K562 (cell line): ENCODE measurements around the gene MYB.

Source experiments
- CTCF ChIP-seq, 3 experiments: IDR thresholded peaks in 2 of 3; conservative IDR thresholded peaks in 1 of 3; 2 replicates each; pipeline ENCODE4 v1.5.1; 2011 to 2012; ENCODE audit warnings: low read length in 3 of 3, mild to moderate bottlenecking in 3 of 3, control low read depth in 2 of 3, improper control_type of control experiment in 1 of 3, inconsistent platforms in 1 of 3, low read depth in 1 of 3, mixed read lengths in 1 of 3, moderate library complexity in 1 of 3; ENCODE audit not compliant: insufficient read depth in 2 of 3
- ELF1 ChIP-seq: fragments of 200-800 bp; sonication (Bioruptor generic); IDR thresholded peaks from 2 replicates; pipeline ENCODE4 v1.6.1; 2016; ENCODE audit warnings: missing genetic modification characterization, missing compliant biosample characterization
- PHF8 ChIP-seq: fragments of 200-600 bp; sonication (generic); IDR thresholded peaks from 2 replicates; pipeline ENCODE4 v1.6.1; 2012; ENCODE audit warnings: mixed run types, mild to moderate bottlenecking, inconsistent platforms, low read length, moderate library complexity, borderline replicate concordance
- TOE1 ChIP-seq, 2 experiments: fragments of 450-650 bp in 1 of 2; sonication (generic) in 1 of 2; formaldehyde crosslinking in 1 of 2; IDR thresholded peaks; 2 replicates each; pipeline versions ENCODE4 v1.7.1 to v1.8.0; 2016 to 2022; ENCODE audit warnings: borderline replicate concordance in 2 of 2, mild to moderate bottlenecking in 2 of 2, antibody characterized with exemption in 1 of 2, inconsistent platforms in 1 of 2, low read depth in 1 of 2, missing genetic modification reagents in 1 of 2, moderate library complexity in 1 of 2
- ZNF354B ChIP-seq: fragments of 250-450 bp; sonication (Bioruptor Pico); IDR thresholded peaks from 2 replicates; pipeline ENCODE4 v1.4.0; 2020
- ZZZ3 ChIP-seq: fragments of 450-650 bp; IDR thresholded peaks from 2 replicates; pipeline ENCODE4 v1.6.1; 2016; ENCODE audit warnings: antibody characterized with exemption, mild to moderate bottlenecking, moderate library complexity
- TF ChIP-seq, protein P1 (sequence below), 2 experiments: IDR thresholded peaks; 2 replicates each; pipeline ENCODE4 v1.6.1; 2011; ENCODE audit warnings: borderline replicate concordance in 1 of 2, control low read depth in 1 of 2, low read depth in 1 of 2, low read length in 1 of 2, mild to moderate bottlenecking in 1 of 2, mixed read lengths in 1 of 2, moderate library complexity in 1 of 2; ENCODE audit not compliant: insufficient read depth in 1 of 2, insufficient read length in 1 of 2, poor library complexity in 1 of 2, severe bottlenecking in 1 of 2; ENCODE audit errors: extremely low read depth in 1 of 2

- TF ChIP-seq ZNF354B = no peak
- TF ChIP-seq PHF8 = no peak
- no peak for TF ChIP-seq ELF1
- no peak for TF ChIP-seq ZZZ3
- TF ChIP-seq, protein P1, sequence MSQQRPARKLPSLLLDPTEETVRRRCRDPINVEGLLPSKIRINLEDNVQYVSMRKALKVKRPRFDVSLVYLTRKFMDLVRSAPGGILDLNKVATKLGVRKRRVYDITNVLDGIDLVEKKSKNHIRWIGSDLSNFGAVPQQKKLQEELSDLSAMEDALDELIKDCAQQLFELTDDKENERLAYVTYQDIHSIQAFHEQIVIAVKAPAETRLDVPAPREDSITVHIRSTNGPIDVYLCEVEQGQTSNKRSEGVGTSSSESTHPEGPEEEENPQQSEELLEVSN (IDR thresholded peaks at IDR 0.05; ENCODE audit: borderline replicate concordance in 1 of 2, extremely low read depth in 1 of 2, insufficient read depth in 1 of 2, insufficient read length in 1 of 2, low read depth in 1 of 2, low read length in 1 of 2, poor library complexity in 1 of 2, severe bottlenecking in 1 of 2) = no peak
- no peak for TF ChIP-seq CTCF (IDR thresholded peaks at IDR 0.05 in 2 of 3, conservative IDR thresholded peaks at IDR 0.05 in 1 of 3; ENCODE audit: insufficient read depth in 2 of 3, low read depth in 1 of 3, low read length in 3 of 3)
- no peak for TF ChIP-seq TOE1 (IDR thresholded peaks at IDR 0.05; ENCODE audit: borderline replicate concordance)
- TF ChIP-seq TOE1 (CRISPR knock-in tag; IDR thresholded peaks at IDR 0.05; ENCODE audit: borderline replicate concordance, low read depth) = no peak
Observed at GRCh38 chr6:135226537-135226936, 45.4 kb downstream of the MYB start.
